HG03558 (cell line): ENCODE data around the gene CISH.
A peak's percentile ranks its signal among the peaks of the same experiment; 100 is the strongest.

Experiments
- ATAC-seq: cut with Tn5 transposase; IDR thresholded peaks from one replicate; pipeline ENCODE4 v1.9.1; 2021; ENCODE audit warnings: moderate number of reproducible peaks; ENCODE audit not compliant: unreplicated experiment; ENCODE audit errors: extremely low read depth

Gene CISH, protein sequence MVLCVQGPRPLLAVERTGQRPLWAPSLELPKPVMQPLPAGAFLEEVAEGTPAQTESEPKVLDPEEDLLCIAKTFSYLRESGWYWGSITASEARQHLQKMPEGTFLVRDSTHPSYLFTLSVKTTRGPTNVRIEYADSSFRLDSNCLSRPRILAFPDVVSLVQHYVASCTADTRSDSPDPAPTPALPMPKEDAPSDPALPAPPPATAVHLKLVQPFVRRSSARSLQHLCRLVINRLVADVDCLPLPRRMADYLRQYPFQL

DNA sequence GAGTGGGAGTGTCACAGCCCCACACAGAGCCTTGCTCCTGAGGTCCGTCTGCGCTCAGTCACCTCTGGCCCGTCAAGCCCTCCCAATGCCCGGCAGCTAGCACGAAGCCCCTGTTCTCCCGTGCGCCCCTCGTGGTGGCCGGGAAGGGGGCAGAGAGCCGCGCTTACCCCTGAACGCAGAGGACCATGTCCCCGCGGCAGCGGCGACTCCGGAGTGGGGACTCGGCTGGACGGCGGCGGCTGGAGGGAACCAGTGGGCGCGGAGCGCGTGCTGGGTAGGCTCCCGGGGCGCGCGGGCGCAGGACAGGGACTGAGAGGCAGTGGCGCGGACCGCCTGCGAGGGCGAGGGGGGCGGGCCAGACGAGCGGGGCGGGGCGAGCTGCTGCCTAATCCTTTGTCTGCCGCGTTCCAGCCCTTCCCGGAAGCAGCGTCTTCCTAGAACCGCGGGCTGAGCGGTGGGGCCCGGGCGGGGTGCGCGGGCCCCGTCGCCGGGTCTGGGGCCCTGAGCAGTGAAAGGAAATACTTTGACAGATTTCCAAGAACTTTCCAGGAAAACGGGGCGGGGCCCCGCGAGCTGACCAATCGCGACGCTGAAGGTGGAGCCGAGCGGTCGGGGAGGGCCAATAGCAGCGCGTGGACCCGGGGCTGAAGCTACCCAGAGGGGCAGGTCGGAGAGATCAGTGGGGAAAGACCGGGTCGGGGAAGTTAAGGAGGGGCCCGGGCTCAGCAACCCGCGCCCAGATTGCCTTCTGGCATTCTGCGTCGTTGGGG lies at the start of gene CISH:
TSS of gene CISH (minus strand) at position 311 of the 770 bp plus-strand sequence. CDS start at position 187, 124 bp downstream.
- ATAC-seq = peak; percentile 42

DNA sequence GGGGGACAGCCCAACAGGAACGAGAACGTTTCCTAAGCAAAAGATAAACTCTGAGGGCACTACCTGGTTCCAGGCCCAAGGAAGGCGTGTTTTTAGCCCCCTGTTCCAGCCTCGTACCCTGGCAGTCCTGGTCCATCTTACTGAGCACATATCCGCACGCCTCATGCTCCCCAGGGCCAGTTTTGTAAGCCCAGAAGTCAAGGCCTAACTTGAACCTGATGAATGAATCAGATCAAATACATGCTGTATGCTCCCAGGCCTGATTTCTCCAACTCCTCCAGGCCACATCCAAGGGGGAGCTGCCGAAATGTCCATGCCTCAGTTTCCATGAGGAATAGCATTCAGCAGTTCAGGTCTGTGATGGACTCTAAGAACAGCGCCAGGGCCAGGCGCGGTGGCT lies 48.8 kb upstream of the CISH start:
- ATAC-seq = no peak

DNA sequence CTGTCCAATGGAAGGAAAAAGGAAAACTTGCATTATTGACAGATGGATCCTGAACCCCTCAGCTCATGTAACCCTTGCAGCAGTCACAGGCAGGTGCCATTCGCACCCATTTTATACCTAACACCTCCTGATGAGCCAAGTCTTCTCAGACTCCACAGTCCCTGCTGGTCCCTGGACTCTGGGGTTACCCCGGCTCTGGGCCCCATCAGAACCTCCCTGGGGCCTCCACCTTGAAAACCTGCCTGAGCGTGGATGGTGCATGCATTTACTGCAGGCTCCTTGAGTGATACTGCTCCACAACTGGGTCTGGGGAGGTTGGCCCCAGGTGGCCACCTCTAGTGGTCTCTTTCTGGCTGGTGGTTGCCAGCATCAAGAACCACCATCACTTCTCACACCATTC lies 47.3 kb upstream of the CISH start:
- no peak for ATAC-seq

DNA sequence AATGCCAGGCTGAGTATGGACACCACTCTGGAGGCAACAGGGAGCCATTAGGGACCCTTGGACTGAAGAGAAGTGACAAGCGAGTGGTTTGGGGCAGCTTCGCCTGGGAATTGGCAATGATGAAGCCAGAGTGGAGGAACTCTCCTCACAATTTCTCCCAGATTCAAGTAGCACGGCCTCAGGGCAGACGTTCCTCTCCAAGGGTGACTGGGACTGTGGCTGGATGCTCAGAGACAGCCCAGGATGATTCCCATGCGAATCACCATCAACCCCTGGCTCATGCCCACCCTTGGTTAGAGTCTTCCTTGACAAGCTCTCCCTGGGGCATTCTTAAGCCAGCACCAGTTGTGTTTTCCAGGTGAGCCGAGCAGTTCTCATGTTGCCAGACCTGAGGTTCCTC lies 46.8 kb upstream of the CISH start:
- ATAC-seq = no peak

DNA sequence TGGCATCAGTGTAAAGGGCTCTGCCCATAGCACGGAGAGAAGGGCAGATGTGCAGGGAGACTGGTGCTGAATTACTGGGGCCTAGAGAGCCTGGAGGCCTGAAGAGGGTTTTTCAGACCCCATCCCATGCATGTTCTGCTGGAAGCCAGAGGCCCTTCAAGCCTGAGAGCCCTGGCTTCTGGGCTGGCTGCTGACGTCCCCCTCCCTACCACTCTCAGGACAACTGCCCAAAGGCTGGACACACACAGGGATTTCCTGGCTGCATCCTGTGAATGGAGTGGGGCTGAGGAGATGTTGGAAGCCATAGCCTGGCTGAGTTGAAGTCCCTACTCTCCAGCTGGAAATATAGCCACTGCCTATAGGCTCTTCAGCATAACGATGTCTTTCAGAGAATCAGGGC lies 46.2 kb upstream of the CISH start:
- no peak for ATAC-seq

DNA sequence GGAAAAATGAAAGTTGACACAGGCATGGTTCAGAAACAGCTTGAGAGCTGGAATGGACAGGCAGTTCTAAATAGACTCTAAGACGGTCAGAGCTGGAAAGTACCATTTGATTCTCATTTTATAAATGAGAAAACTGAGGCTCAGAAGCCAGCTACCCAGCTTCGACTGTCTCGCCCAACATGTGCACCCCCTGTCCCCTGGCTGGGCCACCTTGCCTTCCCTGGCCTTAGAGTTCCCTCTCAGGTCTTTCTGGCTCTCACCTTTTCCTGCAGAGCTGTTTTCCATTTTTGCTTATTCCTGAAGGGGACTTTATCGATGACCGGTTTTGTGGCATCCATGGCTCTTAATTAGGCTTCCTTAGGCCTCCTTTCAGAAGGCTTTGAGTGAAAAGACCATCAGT lies 45.8 kb upstream of the CISH start:
- no peak for ATAC-seq

DNA sequence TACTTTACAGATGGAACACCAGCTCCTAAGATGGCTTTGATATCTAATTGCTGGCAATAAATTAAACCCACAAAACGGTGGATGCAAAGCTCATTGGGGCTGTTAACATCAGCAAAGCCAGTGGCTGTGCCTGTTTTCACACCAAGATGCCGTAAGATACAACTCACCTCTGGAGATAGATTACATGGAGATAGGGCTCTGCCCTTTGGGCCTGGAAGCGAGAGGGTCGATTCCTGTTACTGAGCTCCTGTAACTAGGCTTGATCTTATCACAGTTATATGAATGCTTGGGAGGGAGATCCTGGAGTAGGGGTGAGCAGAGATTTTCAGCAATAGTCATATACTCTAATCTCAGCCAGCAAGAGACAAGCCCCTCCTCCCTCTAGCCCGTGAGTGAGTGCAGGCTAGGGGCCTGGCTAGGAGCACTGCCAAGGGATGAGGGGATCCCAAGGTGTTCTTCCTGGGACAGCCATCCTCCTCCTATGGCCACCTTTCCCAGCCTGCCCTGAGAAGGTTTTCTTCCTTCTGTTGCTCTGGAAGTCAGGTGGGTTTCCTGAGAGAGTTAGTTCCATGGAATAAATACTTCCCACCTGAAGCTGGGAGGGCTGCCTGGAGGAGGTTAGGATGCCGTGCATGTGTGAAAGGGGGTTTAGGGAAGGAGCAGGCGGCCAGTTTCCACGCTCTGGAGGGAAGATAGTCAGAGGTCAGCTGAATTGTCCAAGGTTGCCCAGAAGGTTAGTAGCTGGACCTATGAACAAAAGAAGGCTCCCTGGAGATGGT lies 45.0 kb upstream of the CISH start:
- no peak for ATAC-seq

DNA sequence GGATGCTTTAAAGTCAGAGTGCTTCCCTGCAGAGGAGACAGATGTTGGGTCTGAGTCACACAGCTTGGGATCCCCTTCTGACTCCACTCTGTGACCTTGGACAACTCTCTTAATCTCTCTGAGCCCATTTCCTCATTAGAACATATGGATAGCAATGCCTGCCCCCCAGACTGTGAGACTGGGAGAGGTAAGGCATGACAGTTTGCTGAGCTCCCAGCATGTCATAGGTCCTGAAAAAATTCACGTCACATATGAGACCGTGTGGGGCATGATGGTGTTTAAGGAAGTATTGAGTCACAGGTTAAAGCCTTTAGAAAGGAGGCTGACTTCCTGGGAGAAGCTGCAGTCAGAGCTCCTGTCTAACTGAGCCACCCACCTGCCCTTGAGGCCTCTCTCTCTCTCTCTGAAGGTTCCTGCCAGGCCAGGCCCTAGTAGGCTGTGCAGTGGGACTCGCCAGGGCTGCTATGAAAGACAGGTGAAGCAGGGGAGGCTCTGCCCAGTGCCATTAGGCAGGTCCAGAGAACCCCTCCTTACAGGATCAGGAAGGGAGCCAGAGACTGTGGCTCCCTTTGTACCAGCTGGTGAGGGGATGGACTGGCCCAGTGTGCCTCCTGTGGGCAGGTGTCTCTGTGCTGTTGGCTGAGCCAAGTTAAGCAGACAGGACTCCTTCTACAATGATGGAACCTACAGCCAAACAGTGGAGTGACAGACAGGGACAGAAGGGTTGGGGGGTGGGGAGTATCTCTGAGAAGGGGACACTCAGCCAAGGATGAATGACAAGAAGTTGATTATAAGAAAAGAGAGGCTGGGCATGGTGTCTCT lies 43.6 kb upstream of the CISH start:
- no peak for ATAC-seq

DNA sequence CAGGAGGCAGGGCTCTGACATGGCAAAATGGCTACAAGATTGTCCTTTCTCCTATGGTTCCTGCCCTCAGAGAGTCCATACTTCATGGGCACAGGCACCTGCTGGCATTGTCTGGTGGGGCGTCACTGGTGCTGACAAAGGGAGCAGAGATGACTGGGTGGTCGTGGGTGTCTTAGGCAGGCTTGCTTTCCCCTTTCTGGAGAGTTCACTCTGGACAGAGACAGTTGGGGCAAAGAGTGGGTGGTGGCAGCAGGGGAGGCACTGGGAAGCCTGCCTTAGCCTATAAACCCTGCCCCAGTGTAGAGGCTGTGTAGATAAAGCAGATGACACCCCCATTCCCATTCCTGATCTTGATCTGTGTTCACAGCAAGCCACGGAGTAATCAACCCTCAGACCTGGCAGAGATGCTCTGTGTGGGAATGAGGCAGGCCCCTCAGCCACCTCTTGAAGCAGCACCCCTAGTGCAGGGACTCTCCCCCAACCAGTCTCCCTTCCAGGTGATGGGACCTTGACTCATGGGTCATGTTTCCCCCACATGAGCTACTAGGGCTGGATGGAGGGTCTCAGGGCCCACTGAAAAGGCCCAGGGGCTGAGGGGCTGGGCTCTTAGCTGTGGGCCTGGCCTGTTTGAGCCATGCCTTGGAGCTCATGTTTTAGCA lies 42.5 kb upstream of the CISH start:
- ATAC-seq = no peak

DNA sequence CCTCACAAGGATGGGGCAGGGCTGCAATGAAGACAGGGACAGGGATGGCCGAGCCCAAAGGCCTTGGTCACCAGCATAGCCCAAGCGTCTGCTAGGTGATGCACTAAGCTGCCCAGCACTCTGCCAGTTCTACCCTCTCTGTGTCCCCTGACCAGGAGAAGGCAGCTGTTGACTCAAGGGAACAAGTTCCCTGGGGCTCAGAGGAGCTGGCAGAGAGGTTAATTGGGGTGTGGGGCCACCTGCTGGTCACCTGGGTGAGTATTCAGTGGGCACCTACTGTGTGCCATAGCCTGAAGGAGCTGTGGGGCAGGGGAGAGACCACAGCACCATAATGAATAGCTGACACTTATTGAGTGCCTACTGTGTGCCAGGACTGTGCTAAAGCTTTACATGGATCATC lies 41.1 kb upstream of the CISH start:
- no peak for ATAC-seq

DNA sequence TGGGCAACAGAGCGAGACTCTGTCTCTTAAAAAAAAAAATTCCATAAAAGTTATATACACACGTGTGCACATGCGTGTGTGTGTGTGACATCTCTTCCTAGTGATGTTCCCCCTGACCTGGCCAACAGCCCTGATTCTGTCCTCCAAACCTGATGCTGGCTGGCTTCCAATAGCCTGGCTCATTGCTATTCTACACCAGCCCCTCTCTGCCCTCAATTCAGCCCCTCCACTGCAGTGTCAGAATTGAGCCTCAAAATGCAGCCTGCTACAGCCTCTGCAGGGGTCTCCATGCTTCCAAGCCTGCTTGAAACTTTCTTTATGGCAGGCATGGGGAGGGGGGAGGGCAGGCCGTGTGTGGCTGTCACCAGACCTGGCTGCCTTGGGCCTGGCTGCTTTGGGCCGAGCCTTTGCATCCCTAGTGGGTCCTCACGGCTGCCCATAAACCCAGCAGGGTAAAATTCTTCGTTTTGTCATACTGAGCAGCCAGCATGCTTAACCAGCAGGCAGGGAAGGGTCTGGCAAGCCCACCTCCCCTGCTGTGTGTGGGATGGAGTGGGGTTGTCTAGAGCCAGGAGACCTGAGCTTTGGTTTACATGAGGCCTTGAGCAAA lies 40.5 kb upstream of the CISH start:
- no peak for ATAC-seq

DNA sequence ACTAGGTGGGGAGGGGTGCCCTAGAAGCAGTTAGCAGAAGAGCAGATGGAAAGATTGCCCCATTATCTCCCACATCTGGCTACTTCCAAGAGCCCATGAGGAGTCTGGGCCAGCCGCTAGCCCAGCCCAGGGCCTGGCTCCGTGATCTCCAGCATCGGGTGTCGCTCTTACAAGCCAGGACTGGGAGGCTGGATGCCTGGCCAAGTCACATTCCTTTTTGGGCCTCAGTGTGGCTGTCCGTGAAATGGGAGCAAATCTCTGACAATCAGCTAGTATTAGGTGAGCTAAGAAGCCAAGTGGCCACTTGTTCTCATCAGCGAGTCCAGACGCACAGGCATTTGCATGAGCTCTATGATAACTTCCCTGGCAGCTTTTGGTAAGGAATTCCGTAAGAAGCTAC lies 39.9 kb upstream of the CISH start:
- ATAC-seq = no peak

DNA sequence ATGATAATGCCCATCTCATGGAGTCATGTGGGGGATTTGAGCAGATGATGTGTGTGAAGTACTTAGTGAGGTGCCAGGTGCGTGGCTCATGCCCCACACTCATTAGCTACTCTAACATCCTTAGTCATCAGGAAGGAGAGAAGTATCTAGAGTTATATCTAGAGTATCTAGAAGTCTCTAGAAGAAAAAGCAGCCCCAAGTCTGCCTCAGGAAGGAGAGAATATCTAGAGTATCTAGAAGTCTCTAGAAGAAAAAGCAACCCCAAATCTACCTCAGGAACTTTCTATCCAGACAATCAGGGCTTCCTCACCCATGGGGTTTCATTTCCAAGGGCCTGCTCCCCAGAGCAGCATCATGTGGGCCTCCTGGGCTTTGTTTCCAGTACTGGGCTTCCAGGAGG lies 38.4 kb upstream of the CISH start:
- no peak for ATAC-seq

DNA sequence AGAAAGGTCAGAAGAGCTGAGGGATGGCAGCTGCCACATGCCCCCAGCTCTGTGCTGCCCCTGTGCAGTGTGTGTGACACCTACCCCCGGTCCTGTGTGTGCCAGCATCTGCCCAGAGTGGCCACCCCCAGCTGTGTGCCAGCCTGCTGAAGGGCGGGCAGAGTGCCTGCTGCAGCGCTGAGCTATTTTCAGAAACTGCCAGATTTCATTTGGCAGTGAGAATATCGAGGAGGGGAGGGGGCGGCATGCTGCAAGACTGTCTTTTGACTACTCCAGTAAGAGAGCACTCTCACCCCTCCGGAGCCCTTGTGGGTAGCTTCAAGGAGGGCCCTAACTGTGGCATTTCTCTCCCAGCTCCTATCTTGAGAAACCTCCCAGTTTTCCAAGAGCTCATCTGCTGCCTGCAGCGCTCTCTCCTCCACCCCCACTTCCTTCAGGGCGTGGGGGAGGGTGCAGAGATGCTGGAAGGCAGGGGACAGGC lies 37.9 kb upstream of the CISH start:
- no peak for ATAC-seq

DNA sequence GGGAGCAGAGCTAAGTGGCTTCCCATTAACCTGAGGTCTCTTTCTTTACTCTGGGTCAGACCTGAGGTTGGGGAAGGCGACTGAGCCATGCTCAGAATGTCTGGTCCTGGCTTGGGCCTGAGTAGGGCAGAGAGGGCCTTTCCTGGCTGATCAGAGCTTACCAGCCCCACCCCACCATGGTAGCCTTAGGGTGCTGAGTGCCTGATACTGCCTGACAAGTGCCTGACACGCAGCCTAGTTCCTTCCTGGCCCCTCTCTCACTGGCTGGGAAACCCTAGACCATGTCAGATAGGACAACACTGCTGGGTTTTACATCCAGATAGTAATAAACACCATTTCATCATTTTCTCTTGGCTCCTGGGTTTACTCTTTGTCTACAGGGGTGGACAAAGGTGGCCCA lies 37.4 kb upstream of the CISH start:
- ATAC-seq = no peak

DNA sequence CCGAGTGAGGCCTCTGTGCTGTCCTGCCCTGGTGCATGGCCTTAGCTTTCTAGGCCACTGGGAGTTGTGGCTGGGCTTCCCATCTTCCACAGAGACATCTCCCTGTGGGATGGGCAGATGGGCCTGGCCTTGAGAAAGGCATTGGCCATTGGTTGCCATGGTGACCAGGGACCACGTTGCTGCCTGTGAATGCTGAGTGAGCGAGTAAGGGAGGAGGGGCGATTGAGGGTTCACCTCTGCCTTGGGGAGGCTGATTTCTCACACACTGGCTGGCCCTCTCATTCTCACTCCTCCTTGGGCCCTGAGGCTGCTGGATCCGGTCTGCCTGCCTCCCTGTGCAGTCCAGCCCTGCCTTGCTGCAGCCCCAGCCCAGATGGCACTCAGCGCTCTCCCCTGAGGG lies 36.7 kb upstream of the CISH start:
- ATAC-seq = no peak

DNA sequence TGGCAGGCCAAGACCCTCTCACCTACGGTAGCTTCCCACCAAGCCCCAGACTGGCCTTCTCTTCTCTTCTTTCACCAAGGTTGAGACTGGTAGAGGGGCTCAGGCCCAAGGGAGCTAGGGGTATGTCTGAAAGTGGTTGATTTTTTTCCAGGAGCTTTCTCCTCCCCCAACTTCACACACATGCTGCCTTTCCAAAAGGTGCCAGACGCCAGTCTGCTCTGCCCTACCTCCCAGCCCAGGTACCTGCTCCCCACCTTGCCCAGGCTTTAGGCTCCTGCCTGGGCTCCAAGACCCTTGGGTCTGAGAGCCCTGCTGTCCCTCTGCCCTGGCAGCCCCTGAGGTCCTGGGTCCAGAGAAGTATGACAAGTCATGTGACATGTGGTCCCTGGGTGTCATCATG lies 33.8 kb upstream of the CISH start:
- no peak for ATAC-seq

DNA sequence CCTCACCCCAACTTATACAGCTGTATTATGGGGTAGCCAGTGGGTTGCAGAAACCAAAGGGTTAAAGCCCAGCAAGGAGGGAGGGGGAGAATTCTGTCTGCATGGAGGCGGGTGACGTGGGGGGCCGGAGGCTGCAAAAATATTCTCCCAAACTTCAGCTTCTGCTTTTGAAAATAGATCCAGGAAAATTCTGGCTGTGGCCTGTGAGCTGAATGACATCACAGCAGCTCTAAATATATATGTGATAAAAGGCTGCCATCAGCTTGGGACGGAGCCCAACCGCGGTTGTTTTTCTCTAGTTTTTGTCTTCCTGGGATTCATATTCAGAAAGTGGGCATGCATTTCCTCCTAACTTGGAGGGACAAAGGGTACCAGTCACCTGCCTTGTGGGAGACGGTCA lies 33.0 kb upstream of the CISH start:
- no peak for ATAC-seq

DNA sequence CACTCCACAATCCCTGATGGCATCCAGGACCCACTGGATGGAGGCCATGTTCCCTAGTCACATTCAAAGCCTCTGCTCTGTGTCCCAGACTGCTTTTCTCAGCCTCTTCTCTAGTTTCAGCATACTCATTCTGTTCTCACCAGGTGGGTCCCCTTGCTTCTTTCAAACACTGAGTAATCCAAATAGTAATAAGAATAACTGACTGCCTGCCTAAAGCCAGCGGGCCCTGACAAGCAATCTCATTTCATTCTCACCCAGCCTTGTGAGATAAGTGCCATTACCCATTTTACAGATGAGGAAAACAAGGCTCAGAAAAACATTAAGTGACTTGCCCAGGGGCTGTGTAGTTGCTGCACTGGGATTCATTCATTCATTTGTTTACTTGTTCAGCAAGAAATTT lies 30.8 kb upstream of the CISH start:
- ATAC-seq = no peak
